ENCODE data around the gene NFIB.

The NFIB gene

DNA sequence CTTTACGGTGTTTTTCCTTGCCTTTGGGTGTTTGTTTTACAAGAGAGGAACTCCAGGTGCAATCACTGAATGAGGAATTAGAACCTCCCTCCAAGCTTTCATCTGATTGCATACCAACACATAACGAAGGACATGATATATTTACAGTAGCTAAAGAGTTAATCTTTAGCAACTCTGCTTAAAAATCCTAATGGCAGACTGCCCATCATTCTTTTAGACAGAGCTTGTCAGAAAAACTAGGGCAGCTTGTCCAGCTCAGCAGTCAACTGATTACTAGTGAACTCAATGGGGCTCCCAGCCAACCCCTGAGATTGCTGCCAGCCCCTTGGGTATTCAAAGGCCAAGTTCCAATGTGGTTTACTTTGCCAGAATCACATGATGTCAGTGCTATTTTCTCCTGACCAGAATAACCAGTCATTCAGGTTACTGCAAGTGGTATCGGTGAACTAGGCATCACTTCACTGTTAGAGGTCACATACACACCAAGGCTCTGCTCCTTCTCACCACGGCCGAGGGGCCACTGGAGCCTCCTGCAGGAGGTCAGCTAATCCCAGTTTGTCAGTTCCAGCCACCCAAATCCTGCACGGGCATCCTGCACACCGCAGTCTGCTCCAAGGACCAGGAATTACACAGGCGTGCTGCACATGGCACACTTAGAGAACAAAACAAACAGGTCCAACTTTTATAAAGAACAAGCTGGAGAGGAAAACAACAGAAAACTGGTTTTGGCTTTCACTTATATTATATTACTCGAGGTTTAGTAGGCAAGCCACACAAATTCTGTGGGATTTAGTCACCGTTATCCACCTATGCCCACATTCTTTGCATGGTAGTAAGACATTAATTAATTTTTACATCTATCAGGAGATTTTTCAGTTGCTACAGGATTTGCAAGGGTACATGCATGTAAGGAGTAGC lies 62.5 kb downstream of the NFIB start:
- no peak for TF ChIP-seq ZNF274 (IDR thresholded peaks at IDR 0.05; ENCODE audit: low read depth, low read length)
- H3K4me3 ChIP-seq (ENCODE audit: low read length): no peak overlapping the region

DNA sequence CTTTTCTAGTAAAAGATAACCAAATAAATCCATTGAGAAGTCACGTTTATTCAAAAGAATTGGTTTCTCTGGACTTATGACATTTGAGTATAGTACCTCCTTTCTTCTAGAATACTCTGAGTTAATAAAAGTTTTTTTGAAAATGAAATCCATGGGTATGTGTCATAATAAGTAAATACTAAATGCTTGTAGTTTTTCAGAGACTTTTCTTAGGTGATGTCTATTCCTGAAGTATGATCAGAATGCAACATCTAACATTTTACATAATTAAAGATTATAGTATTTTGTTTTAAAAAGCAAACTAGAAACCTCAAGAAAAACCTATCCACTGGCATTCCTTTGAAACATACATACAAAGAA lies 63.2 kb downstream of the NFIB start:
- no peak for TF ChIP-seq ZNF274 (IDR thresholded peaks at IDR 0.05; ENCODE audit: low read depth, low read length)
- H3K4me3 ChIP-seq (ENCODE audit: low read length): no peak overlapping the region

DNA sequence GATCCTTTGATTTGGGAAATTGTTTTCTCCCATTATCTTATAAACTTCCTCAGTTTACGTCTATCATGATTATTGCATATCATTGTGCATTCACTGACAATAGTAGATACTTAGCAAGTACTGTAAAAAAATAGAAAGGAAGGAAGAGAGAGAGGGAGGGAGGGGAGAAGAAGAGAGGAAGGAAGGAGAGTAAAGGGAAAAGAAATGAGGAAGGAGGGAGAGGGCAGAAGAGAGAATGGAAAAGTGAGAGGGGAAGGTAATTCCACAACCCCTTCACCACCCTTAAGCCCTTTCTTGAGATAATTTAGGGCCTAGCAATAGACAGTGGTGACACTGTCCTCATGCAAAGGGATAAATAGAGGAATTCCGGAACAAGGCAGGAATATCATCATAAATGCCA lies 64.4 kb downstream of the NFIB start:
- H3K4me3 ChIP-seq (ENCODE audit: low read length): no peak overlapping the region
- no peak for TF ChIP-seq ZNF274 (IDR thresholded peaks at IDR 0.05; ENCODE audit: low read depth, low read length)

DNA sequence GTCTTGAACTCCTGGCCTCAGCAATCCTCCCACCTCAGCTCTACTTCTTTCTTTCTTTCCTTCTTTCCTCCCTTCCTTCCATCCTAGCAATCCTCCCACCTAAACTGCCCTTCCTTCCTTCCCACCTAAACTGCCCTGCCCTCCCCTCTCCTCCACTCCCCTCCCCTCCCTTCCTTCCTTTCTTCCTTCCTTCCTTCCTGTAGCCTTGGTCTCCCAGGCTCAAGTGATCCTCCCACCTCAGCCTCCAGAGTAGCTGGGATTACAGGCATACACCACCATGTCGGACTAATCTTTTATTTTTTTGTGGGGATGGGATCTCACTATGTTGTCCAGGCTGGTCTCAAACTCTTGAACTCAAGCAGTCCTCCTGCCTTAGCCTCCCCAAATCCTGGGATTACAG lies 65.8 kb downstream of the NFIB start:
- TF ChIP-seq ZNF274 (IDR thresholded peaks at IDR 0.05; ENCODE audit: low read depth, low read length): no peak
- H3K4me3 ChIP-seq (ENCODE audit: low read length): no peak overlapping the region

DNA sequence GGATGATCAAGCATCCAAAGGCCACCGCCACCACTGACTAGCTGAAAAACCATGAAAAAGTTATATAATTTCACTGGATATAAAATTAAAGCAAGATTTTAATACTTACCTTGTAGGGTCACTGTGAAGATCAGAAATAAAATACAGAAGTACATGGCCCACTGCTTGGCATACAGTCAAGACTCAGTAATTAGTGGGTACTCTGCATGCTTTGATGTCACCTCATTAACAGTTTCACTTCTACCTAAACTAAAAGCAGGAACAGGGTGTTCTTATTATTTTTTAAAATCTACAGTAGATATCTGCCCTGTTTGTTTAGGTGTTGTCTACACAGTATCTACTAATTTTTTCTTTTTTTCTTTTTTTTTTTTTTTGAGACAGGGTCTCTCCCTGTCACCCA lies 66.4 kb downstream of the NFIB start:
- H3K4me3 ChIP-seq (ENCODE audit: low read length): no peak overlapping the region
- TF ChIP-seq ZNF274 (IDR thresholded peaks at IDR 0.05; ENCODE audit: low read depth, low read length): no peak

DNA sequence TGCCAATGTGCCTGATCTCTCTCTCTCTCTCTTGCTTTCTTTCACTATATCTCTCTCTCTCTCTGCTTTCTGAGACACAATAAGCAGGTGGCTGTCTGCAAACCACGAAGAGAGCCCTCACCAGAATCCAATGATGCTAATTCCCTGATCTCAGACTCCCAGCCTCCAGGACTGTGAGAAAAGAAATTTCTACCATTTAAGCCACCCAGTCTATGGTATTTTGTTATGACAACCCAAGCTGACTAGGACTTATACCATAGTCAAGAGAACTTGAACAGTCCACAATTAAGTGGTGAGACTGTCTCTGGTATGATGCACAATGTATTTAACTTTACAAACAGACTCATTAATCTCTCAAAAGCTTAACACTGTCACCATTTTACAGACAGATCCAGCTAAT lies 67.0 kb downstream of the NFIB start:
- TF ChIP-seq ZNF274 (IDR thresholded peaks at IDR 0.05; ENCODE audit: low read depth, low read length): no peak

DNA sequence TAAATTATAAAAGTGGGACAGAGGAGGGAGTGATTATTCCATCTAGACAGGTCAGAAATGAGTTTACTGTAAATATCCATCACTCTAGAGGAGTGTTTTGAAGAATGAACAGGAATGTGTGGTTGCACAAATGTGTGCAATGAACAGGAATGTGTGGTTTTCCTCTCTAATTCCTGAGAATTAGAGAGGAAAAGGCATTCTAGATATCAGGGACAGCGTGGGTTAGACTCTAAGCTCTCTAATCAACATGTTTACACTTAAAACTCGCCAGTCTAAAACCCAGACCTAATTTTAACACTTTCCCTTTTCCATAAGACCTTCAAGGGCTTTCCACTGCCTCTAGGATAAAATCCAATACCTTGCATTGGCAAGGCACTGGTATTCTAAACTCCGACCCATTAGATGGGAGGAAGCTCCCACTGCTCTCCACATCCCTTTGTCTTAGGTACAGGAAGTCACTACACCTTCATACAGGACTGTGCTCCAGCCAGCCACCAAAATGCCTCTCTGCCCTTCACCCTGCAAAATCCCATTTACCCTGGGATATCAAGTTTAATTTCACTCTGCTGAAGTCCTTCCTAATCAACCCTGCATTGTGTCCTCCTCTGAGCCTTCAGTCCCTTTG lies 67.9 kb downstream of the NFIB start:
- TF ChIP-seq ZNF274 (IDR thresholded peaks at IDR 0.05; ENCODE audit: low read depth, low read length): no peak
- H3K4me3 ChIP-seq (ENCODE audit: low read length): no peak overlapping the region

More for the DNA sequence above, 67.0 kb downstream of the NFIB start:
- H3K4me3 ChIP-seq (ENCODE audit: low read length): no peak overlapping the region

DNA sequence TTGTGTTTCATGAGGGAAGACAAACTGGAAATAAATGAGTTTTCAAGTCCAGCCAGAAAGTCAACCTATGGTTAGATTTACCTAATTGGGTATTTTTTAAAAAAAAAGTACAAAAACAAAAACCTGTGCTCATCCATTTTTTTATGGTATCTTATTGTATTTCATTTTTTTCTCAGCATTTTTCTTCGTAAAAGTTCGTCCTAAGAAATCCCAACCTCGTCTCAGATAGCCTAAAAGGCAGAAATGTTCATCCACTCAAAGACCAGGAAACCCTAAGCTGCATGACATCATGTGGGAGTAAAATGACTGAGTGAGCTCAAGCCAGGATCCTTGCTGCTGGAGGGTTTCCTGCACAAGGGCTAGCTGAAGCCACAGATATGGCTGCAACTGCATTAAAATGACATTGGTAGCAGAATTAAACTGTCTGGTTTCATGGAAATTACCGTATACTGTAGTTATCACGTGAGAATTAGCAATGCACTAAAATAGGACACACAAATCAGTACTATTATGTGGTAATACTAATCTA lies 70.4 kb downstream of the NFIB start:
- H3K4me3 ChIP-seq (ENCODE audit: low read length): no peak overlapping the region
- TF ChIP-seq ZNF274 (IDR thresholded peaks at IDR 0.05; ENCODE audit: low read depth, low read length): no peak

DNA sequence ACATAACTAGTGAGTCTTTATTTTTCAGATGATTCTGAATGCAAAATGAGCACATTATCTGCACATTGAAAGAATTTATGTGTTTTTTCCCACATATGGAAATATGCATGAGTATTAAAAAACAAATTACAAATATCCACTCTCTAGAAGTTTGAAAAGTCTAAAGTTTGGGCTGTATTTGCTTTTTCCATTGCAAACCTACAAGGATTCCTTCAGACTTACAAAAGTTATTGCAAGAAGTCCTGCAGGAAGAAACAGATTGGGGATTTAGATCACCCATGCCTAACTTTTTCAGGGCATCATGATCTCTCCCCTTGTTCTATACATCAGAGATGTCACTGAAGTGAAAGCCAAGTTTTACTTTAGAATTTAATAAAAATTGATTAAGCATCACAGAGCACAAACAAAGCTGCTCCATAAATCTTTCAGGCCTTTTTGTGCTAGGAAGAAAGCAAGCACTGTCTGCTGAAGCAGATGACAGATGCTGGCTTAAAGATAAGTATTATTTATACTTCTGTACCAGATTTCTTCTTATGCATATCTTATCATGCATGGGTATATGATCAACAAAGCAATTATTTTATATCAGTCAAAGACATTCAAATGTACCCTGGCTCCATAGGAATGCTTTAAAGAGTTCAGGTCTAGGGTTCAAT lies 71.7 kb downstream of the NFIB start:
- no peak for TF ChIP-seq ZNF274 (IDR thresholded peaks at IDR 0.05; ENCODE audit: low read depth, low read length)
- no peak overlapping the region for H3K4me3 ChIP-seq (ENCODE audit: low read length)

DNA sequence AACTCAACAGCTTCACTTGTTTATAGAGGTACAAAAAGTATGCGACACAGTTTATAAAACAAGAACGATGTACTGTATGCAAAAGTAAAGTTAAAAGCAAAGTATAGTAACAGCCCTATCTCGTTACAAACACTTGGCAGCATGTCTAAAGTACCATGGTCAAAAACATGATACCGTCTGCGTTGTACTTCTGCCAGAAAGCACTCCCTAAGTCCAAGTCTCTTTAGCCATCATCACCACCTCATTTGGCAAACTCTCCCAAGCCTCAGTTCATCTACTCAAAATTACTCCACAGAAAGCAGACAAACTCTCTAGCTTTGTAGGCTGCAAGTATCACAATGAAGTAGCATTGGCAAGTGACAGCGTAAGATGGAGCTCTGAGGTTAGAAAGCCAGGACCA lies 73.4 kb downstream of the NFIB start:
- H3K4me3 ChIP-seq (ENCODE audit: low read length): no peak overlapping the region
- no peak for TF ChIP-seq ZNF274 (IDR thresholded peaks at IDR 0.05; ENCODE audit: low read depth, low read length)

DNA sequence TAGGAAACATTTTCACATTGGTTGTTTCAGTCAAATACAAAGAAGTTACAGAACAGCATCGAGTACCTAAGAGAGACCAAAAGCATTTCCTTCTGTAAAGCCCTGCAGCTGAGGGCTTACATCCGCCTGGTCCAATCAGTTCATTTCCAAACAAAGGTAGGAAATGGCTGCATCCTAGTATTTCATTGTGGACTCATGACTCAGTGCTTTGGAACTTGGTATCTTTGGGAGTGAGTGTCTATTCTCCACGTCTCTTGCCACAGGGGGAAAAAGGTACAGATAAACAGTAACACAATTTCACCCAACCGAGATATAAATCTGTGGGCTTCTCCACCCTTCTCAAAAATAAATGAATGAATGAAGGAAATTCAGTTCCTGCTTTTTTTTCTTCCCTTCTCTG lies 75.4 kb downstream of the NFIB start:
- H3K4me3 ChIP-seq (ENCODE audit: low read length): no peak overlapping the region
- no peak for TF ChIP-seq ZNF274 (IDR thresholded peaks at IDR 0.05; ENCODE audit: low read depth, low read length)

DNA sequence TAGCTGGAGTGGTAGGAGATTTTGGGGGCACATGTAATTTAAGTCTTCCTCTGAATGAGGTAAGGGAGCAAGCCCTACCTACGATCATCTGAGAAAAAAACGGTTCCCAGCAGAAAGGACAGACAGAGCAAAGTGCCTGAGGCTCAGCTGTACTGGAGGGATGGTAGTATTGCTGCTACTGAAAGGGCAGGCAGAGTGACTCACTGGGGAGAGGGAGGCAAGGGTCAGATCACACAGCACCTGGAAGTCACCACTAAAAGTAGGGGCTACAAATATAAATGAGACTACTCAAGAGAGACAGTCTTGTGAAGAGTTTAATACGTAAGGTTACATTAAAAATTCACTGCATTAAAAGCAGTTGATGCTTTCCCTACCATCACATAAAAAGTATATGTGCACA lies 75.9 kb downstream of the NFIB start:
- no peak overlapping the region for H3K4me3 ChIP-seq (ENCODE audit: low read length)
- TF ChIP-seq ZNF274 (IDR thresholded peaks at IDR 0.05; ENCODE audit: low read depth, low read length): no peak

DNA sequence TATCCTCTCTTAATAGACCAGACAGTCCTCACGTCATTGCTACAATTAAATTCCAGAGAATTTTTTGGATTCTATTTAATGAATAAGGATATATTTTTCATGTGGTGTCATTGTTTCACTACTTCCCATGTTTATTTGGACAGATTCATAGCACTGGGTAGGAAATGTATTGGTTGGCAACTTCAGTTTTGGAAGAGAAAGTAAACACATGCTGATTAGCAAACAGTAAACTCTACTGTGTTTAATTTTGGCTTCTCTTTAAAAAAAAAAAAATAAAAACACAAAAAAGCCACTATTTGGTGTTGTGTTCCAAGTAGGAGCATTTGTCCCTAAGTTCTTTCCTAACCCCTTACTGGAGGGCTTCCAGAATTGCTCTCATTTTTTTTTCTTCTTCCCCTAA lies 77.3 kb downstream of the NFIB start:
- TF ChIP-seq ZNF274 (IDR thresholded peaks at IDR 0.05; ENCODE audit: low read depth, low read length): no peak
- no peak overlapping the region for H3K4me3 ChIP-seq (ENCODE audit: low read length)

DNA sequence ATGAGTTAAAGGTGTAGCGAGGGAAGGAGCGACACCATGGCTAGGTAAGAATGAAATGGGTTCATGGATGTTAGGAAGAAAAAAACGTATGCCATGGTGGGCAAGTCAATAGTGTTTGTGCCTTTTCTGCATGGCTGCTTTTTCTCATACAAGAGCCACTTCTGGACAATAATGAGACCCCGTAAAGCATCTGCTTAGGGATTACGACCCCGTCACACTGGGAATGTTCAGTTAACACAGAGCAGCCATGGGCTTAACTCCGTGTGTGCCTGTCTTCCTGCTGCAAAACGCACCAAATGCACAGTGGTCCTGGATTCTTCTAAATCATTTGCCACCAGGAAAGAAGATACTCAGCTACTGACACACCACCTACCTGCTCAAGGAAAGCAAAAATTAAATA lies 81.8 kb downstream of the NFIB start:
- no peak overlapping the region for H3K4me3 ChIP-seq (ENCODE audit: low read length)
- no peak for TF ChIP-seq ZNF274 (IDR thresholded peaks at IDR 0.05; ENCODE audit: low read depth, low read length)

Measured in GM08714 (cell line).